Testis (tissue), 2 donors: ENCODE data around the gene UPK1A.

ENCODE experiments used
- CTCF ChIP-seq, 3 experiments: fragments of 450-650 bp in 2 of 3; fragments of 200-600 bp in 1 of 3; sonication (generic) in 1 of 3; IDR thresholded peaks; one replicate each; pipeline ENCODE4 v1.5.1; 2016 to 2019; ENCODE audit warnings: antibody characterized with exemption in 3 of 3, mild to moderate bottlenecking in 2 of 3, moderate library complexity in 1 of 3
- POLR2A ChIP-seq: fragments of 450-650 bp; IDR thresholded peaks from one replicate; pipeline ENCODE4 v1.6.1; 2017; ENCODE audit warnings: antibody characterized with exemption, mild to moderate bottlenecking, moderate library complexity

- no peak for TF ChIP-seq CTCF (IDR thresholded peaks at IDR 0.05)
- no peak for TF ChIP-seq POLR2A
These were observed 53.3 kb downstream of the UPK1A start for GRCh38 chr19:35719402-35720162.
